ENCODE measurements around the gene IGIP.
A peak's percentile ranks its signal among the peaks of the same experiment; 100 is the strongest.

IGIP gene

GRCh38 chr5:140111859-140112551, 13.7 kb upstream of the IGIP start:
- no peak for DNase-seq (ENCODE audit: low read depth)

- DNase-seq (ENCODE audit: low read depth): no peak
Observed at GRCh38 chr5:140112685-140113179, 13.0 kb upstream of the IGIP start.

- no peak for DNase-seq (ENCODE audit: low read depth)
Observed at GRCh38 chr5:140113180-140113698, 12.5 kb upstream of the IGIP start.

- peak; percentile 53 for DNase-seq (ENCODE audit: low read depth)
Observed at GRCh38 chr5:140113699-140114263, 12.0 kb upstream of the IGIP start, which contains the start of gene PURA. Gene PURA (plus strand): TSS chr5:140114109. CDS start chr5:140114182, 73 bp downstream.

- no peak for DNase-seq (ENCODE audit: low read depth)
Observed at GRCh38 chr5:140114341-140115185, 11.2 kb upstream of the IGIP start.

GRCh38 chr5:140115186-140115500, 10.6 kb upstream of the IGIP start:
- no peak for DNase-seq (ENCODE audit: low read depth)

GRCh38 chr5:140116716-140117115, 9.0 kb upstream of the IGIP start:
- DNase-seq (ENCODE audit: low read depth): no peak

- no peak for DNase-seq (ENCODE audit: low read depth)
Observed at GRCh38 chr5:140117523-140117922, 8.2 kb upstream of the IGIP start.

- DNase-seq (ENCODE audit: low read depth): no peak
Observed at GRCh38 chr5:140118302-140118936, 7.3 kb upstream of the IGIP start.

GRCh38 chr5:140126315-140127012, 727 bp downstream of the IGIP start:
- DNase-seq (ENCODE audit: low read depth): no peak

- no peak for DNase-seq (ENCODE audit: low read depth)
Observed at GRCh38 chr5:140128376-140128775, 2.6 kb downstream of the IGIP start.

- no peak for DNase-seq (ENCODE audit: low read depth)
Observed at GRCh38 chr5:140130949-140131733, 5.4 kb downstream of the IGIP start.

- DNase-seq (ENCODE audit: low read depth): peak; percentile 83
Observed at GRCh38 chr5:140131967-140132409, 6.3 kb downstream of the IGIP start.

GRCh38 chr5:140133514-140134167, 7.9 kb downstream of the IGIP start:
- no peak for DNase-seq (ENCODE audit: low read depth)

- no peak for DNase-seq (ENCODE audit: low read depth)
Observed at GRCh38 chr5:140134277-140134935, 8.7 kb downstream of the IGIP start.

GRCh38 chr5:140135127-140135526, 9.4 kb downstream of the IGIP start:
- DNase-seq (ENCODE audit: low read depth): no peak

GRCh38 chr5:140136624-140137023, 10.9 kb downstream of the IGIP start:
- DNase-seq (ENCODE audit: low read depth): no peak

- DNase-seq (ENCODE audit: low read depth): no peak
Observed at GRCh38 chr5:140140435-140140834, 14.7 kb downstream of the IGIP start.

- no peak for DNase-seq (ENCODE audit: low read depth)
Observed at GRCh38 chr5:140141241-140141640, 15.5 kb downstream of the IGIP start.

- no peak for DNase-seq (ENCODE audit: low read depth)
Observed at GRCh38 chr5:140142246-140142645, 16.5 kb downstream of the IGIP start.
